ENCODE measurements around the gene ZNF709. TPM values are rescaled to one million over a fixed set of nuclear protein-coding genes. Genes with fewer than 3 reads are reported as not detected.
"Not testable (repeated sequence)": the region's sequence is repeated elsewhere in the genome, so short reads cannot be mapped to it uniquely, and the experiment has no call there.

The ZNF709 gene
- total RNA-seq, 4 donors from 2014 or later, result 7.6 to 9.4 (median 8.7) TPM

- Histone ChIP-seq H3K4me3 (replicated peaks in 1 of 3) (no peak overlapping the region), H3K36me3 (no peaks in the 10 kb centered on the region), H3K4me1 (peaks cover 25% of the 10 kb centered on the region in 2 donors), H3K9me3 (no peaks in the 10 kb centered on the region), H3K27ac (no peak overlapping the region), H3K27me3 (no peaks in the 10 kb centered on the region)
- 37 to 39% methylated on average over 5 of the region's 5 CpGs for WGBS, 2 donors
- peak; percentile 56 to 60 for DNase-seq
- intact Hi-C loops (cut with DNase I), result no loop called here
- TF ChIP-seq POLR2A (IDR thresholded peaks at IDR 0.05), result no peak
Measured at GRCh38 chr19:12478234-12478941, 6.2 kb downstream of the ZNF709 start.

DNA sequence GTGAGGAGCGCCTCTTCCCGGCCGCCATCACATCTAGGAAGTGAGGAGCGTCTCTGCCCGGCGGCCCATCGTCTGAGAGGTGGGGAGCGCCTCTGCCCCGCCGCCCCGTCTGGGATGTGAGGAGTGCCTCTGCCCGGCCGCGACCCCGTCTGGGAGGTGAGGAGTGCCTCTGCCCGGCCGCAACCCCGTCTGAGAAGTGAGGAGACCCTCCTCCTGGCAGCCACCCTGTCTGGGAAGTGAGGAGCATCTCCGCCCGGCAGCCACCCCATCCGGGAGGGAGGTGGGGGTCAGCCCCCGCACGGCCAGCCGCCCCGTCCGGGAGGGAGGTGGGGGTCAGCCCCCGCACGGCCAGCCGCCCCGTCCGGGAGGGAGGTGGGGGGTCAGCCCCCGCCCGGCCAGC, 17.0 kb downstream of the ZNF709 start:
- WGBS, 2 donors, result 97% methylated on average over 13 of the region's 33 CpGs; no CpG with 5 or more reads in 1 of the 2 donors
- H3K4me1 ChIP-seq; H3K27me3 ChIP-seq; H3K4me3 ChIP-seq (replicated peaks in 1 of 3); H3K9me3 ChIP-seq; DNase-seq; intact Hi-C loops (cut with DNase I); H3K27ac ChIP-seq: not testable (repeated sequence)
- H3K36me3 ChIP-seq, result peaks cover 19 to 31% of the 10 kb centered on the region in 2 donors

DNA sequence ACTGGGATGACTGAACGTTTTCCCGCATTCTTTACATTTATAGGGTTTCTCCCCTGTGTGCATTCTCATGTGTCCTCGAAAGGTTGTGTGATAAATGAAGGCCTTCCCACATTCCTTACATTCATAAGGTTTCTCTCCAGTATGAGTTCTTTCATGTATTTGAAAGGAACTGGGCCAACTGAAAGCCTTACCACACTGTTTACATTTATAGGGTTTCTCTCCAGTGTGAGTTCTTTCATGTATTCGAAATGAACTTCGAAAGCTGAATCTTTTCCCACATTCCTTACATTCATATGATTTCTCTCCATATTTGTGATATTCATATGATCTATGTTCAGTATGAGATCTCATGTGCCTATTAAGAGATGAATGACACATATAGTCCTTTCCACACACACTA, 19.4 kb downstream of the ZNF709 start:
- Histone ChIP-seq H3K36me3 (peaks cover 19 to 31% of the 10 kb centered on the region in 2 donors), H3K27me3 (no peaks in the 10 kb centered on the region), H3K4me3 (replicated peaks in 1 of 3) (no peak overlapping the region), H3K9me3 (no peaks in the 10 kb centered on the region), H3K27ac (no peak overlapping the region), H3K4me1 (no peaks in the 10 kb centered on the region)
- intact Hi-C loops (cut with DNase I), result no loop called here
- DNase-seq, result no peak
- TF ChIP-seq POLR2A (IDR thresholded peaks at IDR 0.05), result no peak
- TF ChIP-seq, protein P1, sequence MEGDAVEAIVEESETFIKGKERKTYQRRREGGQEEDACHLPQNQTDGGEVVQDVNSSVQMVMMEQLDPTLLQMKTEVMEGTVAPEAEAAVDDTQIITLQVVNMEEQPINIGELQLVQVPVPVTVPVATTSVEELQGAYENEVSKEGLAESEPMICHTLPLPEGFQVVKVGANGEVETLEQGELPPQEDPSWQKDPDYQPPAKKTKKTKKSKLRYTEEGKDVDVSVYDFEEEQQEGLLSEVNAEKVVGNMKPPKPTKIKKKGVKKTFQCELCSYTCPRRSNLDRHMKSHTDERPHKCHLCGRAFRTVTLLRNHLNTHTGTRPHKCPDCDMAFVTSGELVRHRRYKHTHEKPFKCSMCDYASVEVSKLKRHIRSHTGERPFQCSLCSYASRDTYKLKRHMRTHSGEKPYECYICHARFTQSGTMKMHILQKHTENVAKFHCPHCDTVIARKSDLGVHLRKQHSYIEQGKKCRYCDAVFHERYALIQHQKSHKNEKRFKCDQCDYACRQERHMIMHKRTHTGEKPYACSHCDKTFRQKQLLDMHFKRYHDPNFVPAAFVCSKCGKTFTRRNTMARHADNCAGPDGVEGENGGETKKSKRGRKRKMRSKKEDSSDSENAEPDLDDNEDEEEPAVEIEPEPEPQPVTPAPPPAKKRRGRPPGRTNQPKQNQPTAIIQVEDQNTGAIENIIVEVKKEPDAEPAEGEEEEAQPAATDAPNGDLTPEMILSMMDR (IDR thresholded peaks at IDR 0.05), result no peak
- WGBS, 2 donors, result 88 to 97% methylated on average over 5 of the region's 5 CpGs

DNA sequence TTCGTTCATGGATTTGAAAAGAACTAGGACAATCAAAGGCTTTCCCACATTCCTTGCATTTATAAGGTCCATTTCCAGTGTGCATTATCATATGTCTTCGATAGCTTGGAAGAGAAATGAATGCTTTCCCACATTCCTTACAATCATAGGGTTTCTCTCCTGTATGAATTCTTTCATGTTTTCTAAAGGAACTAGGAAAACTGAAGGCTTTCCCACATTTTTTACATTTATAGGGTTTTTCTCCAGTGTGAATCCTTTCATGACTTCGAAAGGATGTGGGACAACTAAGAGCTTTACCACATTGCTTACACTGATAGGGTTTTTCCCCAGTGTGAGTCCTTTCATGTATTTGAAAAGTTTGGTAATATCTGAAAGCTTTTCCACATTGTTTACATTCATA, 19.8 kb downstream of the ZNF709 start:
- no peak for DNase-seq
- no peaks in the 10 kb centered on the region for H3K4me1 ChIP-seq
- intact Hi-C loops (cut with DNase I), result loop anchor here (5.0 kb wide), 1 partner anchor 63 kb away; no protein-coding TSS in a partner anchor
- TF ChIP-seq, protein P1 (IDR thresholded peaks at IDR 0.05), result no peak
- TF ChIP-seq POLR2A (IDR thresholded peaks at IDR 0.05), result no peak
- H3K27me3 ChIP-seq, result no peaks in the 10 kb centered on the region
- peaks cover 19 to 31% of the 10 kb centered on the region in 2 donors for H3K36me3 ChIP-seq
- no peaks in the 10 kb centered on the region for H3K9me3 ChIP-seq
- no peak overlapping the region for H3K27ac ChIP-seq
- no peak overlapping the region for H3K4me3 ChIP-seq (replicated peaks in 1 of 3)
- WGBS, 2 donors, result 95 to 96% methylated on average over 3 of the region's 3 CpGs

- 96 to 97% methylated on average over 6 of the region's 6 CpGs for WGBS, 2 donors
- intact Hi-C loops (cut with DNase I), result loop anchor here (5.0 kb wide), 1 partner anchor 63 kb away; no protein-coding TSS in a partner anchor
- not testable (repeated sequence) for H3K4me3 ChIP-seq (replicated peaks in 1 of 3); H3K4me1 ChIP-seq; H3K27me3 ChIP-seq; DNase-seq; H3K27ac ChIP-seq; H3K9me3 ChIP-seq
- peaks cover 19 to 31% of the 10 kb centered on the region in 2 donors for H3K36me3 ChIP-seq
Measured at GRCh38 chr19:12464139-12464538, 20.5 kb downstream of the ZNF709 start.

DNA sequence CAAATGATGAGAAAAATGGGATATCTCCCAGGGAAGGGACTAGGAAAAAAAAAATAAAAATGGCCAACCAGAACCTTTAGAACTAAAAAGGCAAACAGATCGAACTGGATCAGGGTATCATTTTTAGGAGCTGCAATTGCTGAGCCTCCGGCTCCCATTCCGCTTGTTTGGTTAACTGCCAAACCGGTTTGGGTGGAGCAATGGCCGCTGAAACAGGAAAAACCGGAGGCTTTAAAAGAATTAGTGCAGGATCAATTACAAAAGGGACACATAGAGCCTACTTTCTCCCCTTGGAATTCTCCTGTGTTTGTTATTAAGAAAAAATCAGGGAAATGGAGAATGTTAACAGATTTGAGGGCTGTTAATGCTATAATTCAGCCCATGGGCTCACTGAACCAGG, 31.1 kb downstream of the ZNF709 start:
- Histone ChIP-seq H3K4me3 (replicated peaks in 1 of 3) (no peak overlapping the region), H3K27me3 (no peaks in the 10 kb centered on the region), H3K4me1 (peaks cover 0 to 6% of the 10 kb centered on the region in 2 donors), H3K36me3 (no peaks in the 10 kb centered on the region), H3K9me3 (no peaks in the 10 kb centered on the region), H3K27ac (no peak overlapping the region)
- TF ChIP-seq, protein P1 (IDR thresholded peaks at IDR 0.05), result no peak
- TF ChIP-seq POLR2A (IDR thresholded peaks at IDR 0.05), result no peak
- DNase-seq, result peak; percentile 32 to 42
- 29 to 36% methylated on average over 6 of the region's 6 CpGs for WGBS, 2 donors
- intact Hi-C loops (cut with DNase I), result no loop called here

Measured in thyroid gland (tissue), 4 donors.